ENCODE measurements around the gene TRPM1.

TRPM1 gene

DNA sequence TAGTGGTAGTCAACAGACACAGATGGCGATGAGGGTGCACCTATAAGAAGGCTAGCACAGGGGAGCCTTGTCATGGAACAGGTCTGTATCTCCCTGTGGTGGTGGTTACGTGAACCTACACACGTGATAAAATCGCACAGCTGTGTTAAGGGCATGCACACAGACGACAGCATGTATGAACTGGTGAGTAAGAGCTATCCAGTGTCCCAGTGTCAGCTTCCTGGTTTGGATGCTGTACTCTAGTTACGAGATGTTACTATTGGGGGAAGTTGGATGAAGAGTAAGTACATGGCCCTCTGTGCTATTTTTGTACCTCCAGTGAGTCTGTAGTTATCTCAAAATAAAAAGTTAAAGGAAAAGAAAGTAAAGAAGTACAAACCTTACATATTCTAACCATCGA lies 148.3 kb downstream of the TRPM1 start:
- TF ChIP-seq, protein P1, sequence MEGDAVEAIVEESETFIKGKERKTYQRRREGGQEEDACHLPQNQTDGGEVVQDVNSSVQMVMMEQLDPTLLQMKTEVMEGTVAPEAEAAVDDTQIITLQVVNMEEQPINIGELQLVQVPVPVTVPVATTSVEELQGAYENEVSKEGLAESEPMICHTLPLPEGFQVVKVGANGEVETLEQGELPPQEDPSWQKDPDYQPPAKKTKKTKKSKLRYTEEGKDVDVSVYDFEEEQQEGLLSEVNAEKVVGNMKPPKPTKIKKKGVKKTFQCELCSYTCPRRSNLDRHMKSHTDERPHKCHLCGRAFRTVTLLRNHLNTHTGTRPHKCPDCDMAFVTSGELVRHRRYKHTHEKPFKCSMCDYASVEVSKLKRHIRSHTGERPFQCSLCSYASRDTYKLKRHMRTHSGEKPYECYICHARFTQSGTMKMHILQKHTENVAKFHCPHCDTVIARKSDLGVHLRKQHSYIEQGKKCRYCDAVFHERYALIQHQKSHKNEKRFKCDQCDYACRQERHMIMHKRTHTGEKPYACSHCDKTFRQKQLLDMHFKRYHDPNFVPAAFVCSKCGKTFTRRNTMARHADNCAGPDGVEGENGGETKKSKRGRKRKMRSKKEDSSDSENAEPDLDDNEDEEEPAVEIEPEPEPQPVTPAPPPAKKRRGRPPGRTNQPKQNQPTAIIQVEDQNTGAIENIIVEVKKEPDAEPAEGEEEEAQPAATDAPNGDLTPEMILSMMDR (conservative IDR thresholded peaks at IDR 0.05; ENCODE audit: low read depth, low read length), result no peak
- no peak overlapping the region for H3K4me3 ChIP-seq (ENCODE audit: low read length)
- DNase-seq (ENCODE audit: low read depth), result no peak
